ENCODE data around the gene NDRG4. TPM values are rescaled to one million over a fixed set of nuclear protein-coding genes. Genes with fewer than 3 reads are reported as not detected.

NDRG4 gene
- total RNA-seq, 1 experiment from 2014 or later, result 6.1 TPM

DNA sequence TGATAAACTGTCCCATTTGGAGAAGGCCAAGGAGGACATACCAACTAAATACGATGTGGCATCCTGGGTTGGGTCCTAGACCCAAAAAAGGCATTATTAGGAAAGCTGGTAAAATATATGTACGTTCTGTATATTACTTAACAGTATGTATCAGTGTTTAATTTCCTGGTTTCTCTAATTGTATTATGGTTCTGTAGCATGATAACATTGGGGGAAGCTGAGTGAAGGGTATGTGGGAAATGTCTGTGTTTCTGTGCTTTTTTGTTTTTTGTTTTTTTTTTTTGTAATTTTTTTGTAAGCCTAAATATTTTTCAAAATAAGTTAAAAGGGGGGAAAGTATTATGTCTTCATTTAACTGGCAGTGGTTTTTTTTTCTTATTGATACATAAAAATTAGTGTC is 21.5 kb upstream of the NDRG4 start:
- CTCF ChIA-PET, result no interaction called here
- no peak overlapping the region for H3K4me3 Mint-ChIP-seq (ENCODE audit: low read depth, unreplicated experiment)
- no peaks in the 10 kb centered on the region for H3K36me3 Mint-ChIP-seq (ENCODE audit: insufficient read depth, unreplicated experiment)
- TF ChIP-seq, protein P1, sequence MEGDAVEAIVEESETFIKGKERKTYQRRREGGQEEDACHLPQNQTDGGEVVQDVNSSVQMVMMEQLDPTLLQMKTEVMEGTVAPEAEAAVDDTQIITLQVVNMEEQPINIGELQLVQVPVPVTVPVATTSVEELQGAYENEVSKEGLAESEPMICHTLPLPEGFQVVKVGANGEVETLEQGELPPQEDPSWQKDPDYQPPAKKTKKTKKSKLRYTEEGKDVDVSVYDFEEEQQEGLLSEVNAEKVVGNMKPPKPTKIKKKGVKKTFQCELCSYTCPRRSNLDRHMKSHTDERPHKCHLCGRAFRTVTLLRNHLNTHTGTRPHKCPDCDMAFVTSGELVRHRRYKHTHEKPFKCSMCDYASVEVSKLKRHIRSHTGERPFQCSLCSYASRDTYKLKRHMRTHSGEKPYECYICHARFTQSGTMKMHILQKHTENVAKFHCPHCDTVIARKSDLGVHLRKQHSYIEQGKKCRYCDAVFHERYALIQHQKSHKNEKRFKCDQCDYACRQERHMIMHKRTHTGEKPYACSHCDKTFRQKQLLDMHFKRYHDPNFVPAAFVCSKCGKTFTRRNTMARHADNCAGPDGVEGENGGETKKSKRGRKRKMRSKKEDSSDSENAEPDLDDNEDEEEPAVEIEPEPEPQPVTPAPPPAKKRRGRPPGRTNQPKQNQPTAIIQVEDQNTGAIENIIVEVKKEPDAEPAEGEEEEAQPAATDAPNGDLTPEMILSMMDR (IDR thresholded peaks at IDR 0.05; ENCODE audit: unreplicated experiment), result no peak
- no peak overlapping the region for H3K27ac Mint-ChIP-seq (ENCODE audit: unreplicated experiment)
- DNase-seq, result no peak
- BruUV-seq (replicated peaks), result no TSS peak
- intact Hi-C loops (cut with micrococcal nuclease; ENCODE audit: unreplicated experiment), result no loop called here
- peaks cover 84% of the 10 kb centered on the region for H3K27me3 Mint-ChIP-seq (ENCODE audit: unreplicated experiment)
- no peaks in the 10 kb centered on the region for H3K9me3 Mint-ChIP-seq (ENCODE audit: low read depth, unreplicated experiment)
- H3K4me1 Mint-ChIP-seq (ENCODE audit: low read depth, unreplicated experiment), result no peaks in the 10 kb centered on the region

DNA sequence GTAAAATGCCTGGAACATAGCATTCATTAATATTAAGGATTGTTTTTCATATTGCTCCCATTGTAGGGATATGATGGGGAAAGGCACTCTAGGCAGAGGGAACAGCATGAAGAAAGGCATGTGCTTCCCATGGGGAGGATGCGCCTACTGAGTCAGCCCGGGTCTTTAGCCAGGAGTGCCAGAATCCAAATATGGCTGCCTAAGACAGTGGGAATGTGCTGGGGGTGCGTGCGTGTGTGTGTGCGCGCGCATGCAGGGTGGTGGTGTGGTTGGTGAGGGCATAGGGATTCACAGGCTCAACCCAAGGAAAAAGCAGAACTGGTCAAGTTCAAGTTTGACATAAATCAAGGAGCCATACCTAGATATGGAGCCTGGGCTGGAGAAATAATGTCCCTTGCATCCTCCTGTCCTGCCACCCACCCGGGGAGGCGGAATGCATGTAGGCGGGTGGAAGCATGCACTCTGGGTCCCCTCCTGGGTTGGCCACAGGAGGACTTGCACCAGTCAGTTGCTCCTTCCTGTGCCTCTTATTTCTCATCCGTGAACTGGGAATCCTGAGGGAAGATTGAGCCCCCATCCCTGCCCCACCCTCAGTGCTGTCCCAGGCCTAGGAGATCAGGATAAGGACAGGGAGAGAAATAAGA is 18.6 kb upstream of the NDRG4 start:
- Mint-ChIP-seq H3K27ac (ENCODE audit: unreplicated experiment) (no peak overlapping the region), H3K36me3 (ENCODE audit: insufficient read depth, unreplicated experiment) (no peaks in the 10 kb centered on the region), H3K27me3 (ENCODE audit: unreplicated experiment) (peaks cover 63% of the 10 kb centered on the region), H3K4me1 (ENCODE audit: low read depth, unreplicated experiment) (no peaks in the 10 kb centered on the region), H3K4me3 (ENCODE audit: low read depth, unreplicated experiment) (no peak overlapping the region), H3K9me3 (ENCODE audit: low read depth, unreplicated experiment) (no peaks in the 10 kb centered on the region)
- DNase-seq, result no peak
- TF ChIP-seq, protein P1 (IDR thresholded peaks at IDR 0.05; ENCODE audit: unreplicated experiment), result no peak
- intact Hi-C loops (cut with micrococcal nuclease; ENCODE audit: unreplicated experiment), result no loop called here
- no TSS peak for BruUV-seq (replicated peaks)
- CTCF ChIA-PET, result no interaction called here

DNA sequence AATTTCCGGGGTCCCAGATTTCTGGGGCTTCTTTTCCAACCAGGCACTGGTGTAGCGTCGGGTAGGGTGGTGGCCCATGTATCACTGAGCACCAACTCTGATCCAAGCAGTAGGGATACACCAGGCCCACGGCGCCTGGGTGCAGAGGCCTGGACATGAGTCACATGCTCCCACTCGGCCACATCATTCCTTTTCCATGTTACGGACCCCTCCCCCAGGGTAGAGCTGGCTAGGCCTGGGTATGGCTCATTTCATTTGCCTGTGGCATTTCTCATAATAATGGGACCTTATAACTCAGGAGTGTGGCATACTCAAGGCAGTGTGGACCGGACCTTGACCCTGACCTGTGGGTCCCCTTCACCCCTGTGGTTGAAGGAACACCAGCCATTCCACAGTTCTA is 18.0 kb upstream of the NDRG4 start:
- Mint-ChIP-seq H3K4me3 (ENCODE audit: low read depth, unreplicated experiment) (no peak overlapping the region), H3K27me3 (ENCODE audit: unreplicated experiment) (peaks cover 63% of the 10 kb centered on the region), H3K4me1 (ENCODE audit: low read depth, unreplicated experiment) (no peaks in the 10 kb centered on the region), H3K36me3 (ENCODE audit: insufficient read depth, unreplicated experiment) (no peaks in the 10 kb centered on the region), H3K27ac (ENCODE audit: unreplicated experiment) (no peak overlapping the region), H3K9me3 (ENCODE audit: low read depth, unreplicated experiment) (no peaks in the 10 kb centered on the region)
- CTCF ChIA-PET, result no interaction called here
- BruUV-seq (replicated peaks), result no TSS peak
- intact Hi-C loops (cut with micrococcal nuclease; ENCODE audit: unreplicated experiment), result no loop called here
- TF ChIP-seq, protein P1 (IDR thresholded peaks at IDR 0.05; ENCODE audit: unreplicated experiment), result no peak
- DNase-seq, result no peak

DNA sequence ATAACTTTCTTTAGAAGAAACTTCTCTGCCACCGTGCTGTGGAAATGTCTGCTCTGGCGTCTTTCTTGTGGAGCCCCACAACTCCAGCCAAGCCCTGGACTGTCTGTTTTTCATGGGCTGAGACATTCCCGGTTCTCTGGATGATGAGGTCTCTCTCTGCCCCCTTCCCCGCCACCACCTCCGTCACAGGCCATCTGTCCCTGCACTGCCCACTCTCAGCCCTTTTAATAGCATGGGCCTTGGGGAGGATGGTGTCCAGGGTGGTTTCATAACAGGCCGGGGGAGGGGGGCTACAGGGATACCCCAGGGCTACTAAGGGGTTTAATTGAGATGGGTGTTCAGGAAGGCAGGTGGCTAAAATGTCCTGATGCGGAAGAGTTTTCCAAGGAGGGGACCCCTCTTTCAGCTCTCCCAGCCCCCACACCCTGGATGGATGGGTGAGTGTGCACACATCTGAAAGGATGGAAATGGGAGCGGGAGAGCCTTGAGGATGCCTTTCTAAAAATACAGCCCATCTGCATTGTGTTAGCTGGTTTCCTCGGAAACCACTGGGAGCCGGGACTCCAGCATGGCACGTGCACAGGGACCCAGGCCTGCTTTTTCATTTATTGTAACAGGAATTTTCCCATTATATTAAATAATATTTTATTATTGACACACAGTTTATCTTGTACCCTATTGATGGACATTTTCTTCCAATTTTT is 14.6 kb upstream of the NDRG4 start:
- no TSS peak for BruUV-seq (replicated peaks)
- CTCF ChIA-PET, result interaction anchor here (1.1 to 1.3 kb wide), 2 partner anchors 11 to 148 kb away, joined by 3 to 5 read pairs; no protein-coding TSS in a partner anchor
- no peaks in the 10 kb centered on the region for H3K9me3 Mint-ChIP-seq (ENCODE audit: low read depth, unreplicated experiment)

More for the DNA sequence above, 14.6 kb upstream of the NDRG4 start:
- no peaks in the 10 kb centered on the region for H3K36me3 Mint-ChIP-seq (ENCODE audit: insufficient read depth, unreplicated experiment)
- TF ChIP-seq, protein P1 (IDR thresholded peaks at IDR 0.05; ENCODE audit: unreplicated experiment), result no peak
- no peak overlapping the region for H3K4me3 Mint-ChIP-seq (ENCODE audit: low read depth, unreplicated experiment)
- H3K27me3 Mint-ChIP-seq (ENCODE audit: unreplicated experiment), result peaks cover 66% of the 10 kb centered on the region
- H3K4me1 Mint-ChIP-seq (ENCODE audit: low read depth, unreplicated experiment), result no peaks in the 10 kb centered on the region
- no peak for DNase-seq
- intact Hi-C loops (cut with micrococcal nuclease; ENCODE audit: unreplicated experiment), result no loop called here
- no peak overlapping the region for H3K27ac Mint-ChIP-seq (ENCODE audit: unreplicated experiment)
